ENCODE data around the gene WIF1. TPM values are rescaled to one million over a fixed set of nuclear protein-coding genes. Genes with fewer than 3 reads are reported as not detected.

The WIF1 gene
- total RNA-seq, 4 donors from 2014 or later = not detected

GRCh38 chr12:65082406-65082805, 38.7 kb downstream of the WIF1 start:
- Histone ChIP-seq H3K4me3 (no peak overlapping the region), H3K27me3 (no peaks in the 10 kb centered on the region), H3K4me1 (peaks cover 0 to 7% (median 0%) of the 10 kb centered on the region in 4 donors), H3K27ac (no peak overlapping the region), H3K36me3 (no peaks in the 10 kb centered on the region), H3K9me3 (no peaks in the 10 kb centered on the region)
- no peak for DNase-seq (ENCODE audit: low spot score in 2 of 2)
- no peak for TF ChIP-seq EP300 (IDR thresholded peaks at IDR 0.05)
- TF ChIP-seq CTCF (IDR thresholded peaks at IDR 0.05) = no peak
- no peak for TF ChIP-seq POLR2A (IDR thresholded peaks at IDR 0.05)

GRCh38 chr12:65081496-65081895, 39.6 kb downstream of the WIF1 start:
- no peak overlapping the region for H3K4me3 ChIP-seq
- no peak overlapping the region for H3K27ac ChIP-seq
- DNase-seq (ENCODE audit: low spot score in 2 of 2) = no peak
- WGBS, 2 donors = 30 to 43% methylated on average over 1 of the region's 1 CpG
- H3K9me3 ChIP-seq = no peaks in the 10 kb centered on the region
- no peaks in the 10 kb centered on the region for H3K27me3 ChIP-seq
- no peaks in the 10 kb centered on the region for H3K36me3 ChIP-seq
- TF ChIP-seq EP300 (IDR thresholded peaks at IDR 0.05) (no peak), POLR2A (IDR thresholded peaks at IDR 0.05) (no peak), CTCF (IDR thresholded peaks at IDR 0.05) (no peak)
- H3K4me1 ChIP-seq = peaks cover 0 to 7% (median 0%) of the 10 kb centered on the region in 4 donors

- no peaks in the 10 kb centered on the region for H3K27me3 ChIP-seq
- WGBS, 2 donors = 63 to 65% methylated on average over 6 of the region's 6 CpGs
- TF ChIP-seq POLR2A (IDR thresholded peaks at IDR 0.05) = no peak
- TF ChIP-seq EP300 (IDR thresholded peaks at IDR 0.05) = no peak
- no peak for TF ChIP-seq CTCF (IDR thresholded peaks at IDR 0.05)
Measured at GRCh38 chr12:65074932-65075331, 46.2 kb downstream of the WIF1 start.

GRCh38 chr12:65069336-65069735, 51.8 kb downstream of the WIF1 start:
- Histone ChIP-seq H3K9me3 (peaks cover 0 to 3% (median 0%) of the 10 kb centered on the region in 4 donors), H3K36me3 (no peaks in the 10 kb centered on the region), H3K27me3 (no peaks in the 10 kb centered on the region), H3K27ac (no peak overlapping the region), H3K4me1 (no peaks in the 10 kb centered on the region), H3K4me3 (no peak overlapping the region)
- 84 to 90% methylated on average over 2 of the region's 2 CpGs for WGBS, 2 donors
- DNase-seq (ENCODE audit: low spot score in 2 of 2) = no peak
- TF ChIP-seq EP300 (IDR thresholded peaks at IDR 0.05) = no peak
- TF ChIP-seq POLR2A (IDR thresholded peaks at IDR 0.05) = no peak
- no peak for TF ChIP-seq CTCF (IDR thresholded peaks at IDR 0.05)

More at GRCh38 chr12:65074932-65075331, 46.2 kb downstream of the WIF1 start:
- no peaks in the 10 kb centered on the region for H3K9me3 ChIP-seq
- H3K4me3 ChIP-seq = no peak overlapping the region
- H3K36me3 ChIP-seq = no peaks in the 10 kb centered on the region
- H3K4me1 ChIP-seq = no peaks in the 10 kb centered on the region
- no peak for DNase-seq (ENCODE audit: low spot score in 2 of 2)
- H3K27ac ChIP-seq = no peak overlapping the region

- Histone ChIP-seq H3K27me3 (no peaks in the 10 kb centered on the region), H3K9me3 (peaks cover 0 to 3% (median 0%) of the 10 kb centered on the region in 4 donors), H3K36me3 (no peaks in the 10 kb centered on the region), H3K4me3 (no peak overlapping the region), H3K27ac (no peak overlapping the region), H3K4me1 (no peaks in the 10 kb centered on the region)
- no peak for DNase-seq (ENCODE audit: low spot score in 2 of 2)
- WGBS, 2 donors = 89 to 91% methylated on average over 8 of the region's 8 CpGs
- TF ChIP-seq EP300 (IDR thresholded peaks at IDR 0.05) (no peak), POLR2A (IDR thresholded peaks at IDR 0.05) (no peak), CTCF (IDR thresholded peaks at IDR 0.05) (no peak)
Measured at GRCh38 chr12:65067383-65067782, 53.7 kb downstream of the WIF1 start.
